Esophagus muscularis mucosa (tissue), 4 donors: ENCODE results near the gene PSAT1. TPM values are rescaled to one million over a fixed set of nuclear protein-coding genes. Genes with fewer than 3 reads are reported as not detected.

Experiments used
- DNase-seq: peaks from one replicate; pipeline ENCODE4 v3.0.0-alpha.2; 2017; ENCODE audit errors: extremely low spot score
- H3K27ac ChIP-seq, 4 donors: fragments of 200-600 bp; sonication (generic); replicated peaks in 1 of 4; 1 replicate in 3 of 4; 2 replicates in 1 of 4; pipeline ENCODE4 v1.5.1; 2016 to 2019; ENCODE audit warnings: mild to moderate bottlenecking in 1 of 4
- H3K27me3 ChIP-seq, 4 donors: fragments of 200-600 bp; sonication (generic); one replicate each; pipeline versions ENCODE4 v1.5.1 to v1.6.0; 2016 to 2019
- H3K36me3 ChIP-seq, 4 donors: fragments of 200-600 bp; sonication (generic); one replicate each; pipeline ENCODE4 v1.5.1; 2016 to 2019
- H3K4me1 ChIP-seq, 4 donors: fragments of 200-600 bp; sonication (generic); one replicate each; pipeline ENCODE4 v1.5.1; 2016 to 2019
- H3K4me3 ChIP-seq, 4 donors: fragments of 200-600 bp; sonication (generic); 1 replicate in 2 of 4; 2 replicates in 2 of 4; pipeline ENCODE4 v1.5.1; 2016 to 2019; ENCODE audit warnings: mild to moderate bottlenecking in 4 of 4, moderate library complexity in 1 of 4
- H3K9me3 ChIP-seq, 4 donors: fragments of 200-600 bp; sonication (generic); 1 replicate in 3 of 4; 2 replicates in 1 of 4; pipeline ENCODE4 v1.5.1; 2016 to 2019
- CTCF ChIP-seq, 3 experiments: fragments of 200-600 bp in 2 of 3; fragments of 450-650 bp in 1 of 3; sonication (generic) in 2 of 3; IDR thresholded peaks; one replicate each; pipeline ENCODE4 v1.5.1; 2017 to 2019; ENCODE audit warnings: antibody characterized with exemption in 3 of 3, mild to moderate bottlenecking in 2 of 3, moderate library complexity in 1 of 3
- EP300 ChIP-seq: sonication (generic); formaldehyde crosslinking; IDR thresholded peaks from one replicate; pipeline ENCODE4 v1.6.1; 2017; ENCODE audit warnings: antibody characterized with exemption
- POLR2A ChIP-seq: fragments of 450-650 bp; IDR thresholded peaks from one replicate; pipeline ENCODE4 v1.6.1; 2017; ENCODE audit warnings: antibody characterized with exemption, moderate library complexity, mild to moderate bottlenecking, low read depth
- POLR2AphosphoS5 ChIP-seq, 2 donors: sonication (generic); formaldehyde crosslinking; IDR thresholded peaks; one replicate each; pipeline ENCODE4 v1.6.1; 2017; ENCODE audit warnings: antibody characterized with exemption in 2 of 2
- WGBS: methylation state at CpG from one replicate; pipeline ENCODE4 v1.1.5; 2018; 5-methylcytosine and 5-hydroxymethylcytosine counted together
- intact Hi-C: fragments of 100-400 bp; cut with DNase I; formaldehyde crosslinking; loops from one replicate; pipeline ENCODE4 v1.15.1; 2023
- total RNA-seq, 4 donors: library from RNA; depleted of rRNA; stranded (reverse); fragments of >200 nt; gene quantifications; one replicate each; pipeline versions ENCODE4 v1.1.0 to v1.2.1, GENCODE V29; 2016

Gene PSAT1
- total RNA-seq, 4 donors from 2014 or later: 1.7 to 4.6 (median 2.5) TPM

GRCh38 chr9:78298046-78298765 is 1.3 kb downstream of the PSAT1 start:
- no peaks in the 10 kb centered on the region for H3K36me3 ChIP-seq
- intact Hi-C loops: loop anchor here (5.0 kb wide), 1 partner anchor 36 kb away; no protein-coding TSS in a partner anchor
- peaks cover 30 to 36% (median 31%) of the 10 kb centered on the region in 4 donors for H3K4me1 ChIP-seq
- no peak for TF ChIP-seq POLR2A
- TF ChIP-seq CTCF (IDR thresholded peaks at IDR 0.05): no peak
- TF ChIP-seq EP300: no peak
- no peak for TF ChIP-seq POLR2AphosphoS5 (IDR thresholded peaks at IDR 0.05)
- H3K27me3 ChIP-seq: peaks cover 0 to 7% (median 2%) of the 10 kb centered on the region in 4 donors
- no peaks in the 10 kb centered on the region for H3K9me3 ChIP-seq
- WGBS: 7% methylated on average over 15 of the region's 16 CpGs
- peak overlapping the region in 1 of 4 donors; percentile 72 for H3K27ac ChIP-seq
- H3K4me3 ChIP-seq: peak overlapping the region; percentile 65 to 82 (median 69)
- no peak for DNase-seq

- no peak for TF ChIP-seq CTCF (IDR thresholded peaks at IDR 0.05)
- TF ChIP-seq POLR2A: no peak
- peaks cover 30 to 35% (median 31%) of the 10 kb centered on the region in 4 donors for H3K4me1 ChIP-seq
- no peak overlapping the region for H3K27ac ChIP-seq
- peaks cover 0 to 6% (median 2%) of the 10 kb centered on the region in 4 donors for H3K36me3 ChIP-seq
- no peak overlapping the region for H3K4me3 ChIP-seq
- intact Hi-C loops: no loop called here
- DNase-seq: no peak
- WGBS: 92% methylated on average over 6 of the region's 6 CpGs
- no peaks in the 10 kb centered on the region for H3K9me3 ChIP-seq
- peaks cover 0 to 7% (median 2%) of the 10 kb centered on the region in 4 donors for H3K27me3 ChIP-seq
Measured at GRCh38 chr9:78300209-78300608, 3.3 kb downstream of the PSAT1 start.

GRCh38 chr9:78301466-78301865 is 4.5 kb downstream of the PSAT1 start:
- no peak overlapping the region for H3K4me3 ChIP-seq
- intact Hi-C loops: no loop called here
- 88% methylated on average over 2 of the region's 2 CpGs for WGBS
- TF ChIP-seq CTCF (IDR thresholded peaks at IDR 0.05): no peak
- no peak for TF ChIP-seq POLR2AphosphoS5 (IDR thresholded peaks at IDR 0.05)
- no peak for TF ChIP-seq POLR2A
- no peak for TF ChIP-seq EP300
- no peak for DNase-seq
- H3K36me3 ChIP-seq: peaks cover 0 to 9% (median 4%) of the 10 kb centered on the region in 4 donors
- peaks cover 0 to 7% (median 2%) of the 10 kb centered on the region in 4 donors for H3K27me3 ChIP-seq
- H3K9me3 ChIP-seq: no peaks in the 10 kb centered on the region
- peaks cover 21 to 23% (median 21%) of the 10 kb centered on the region in 4 donors for H3K4me1 ChIP-seq
- H3K27ac ChIP-seq: no peak overlapping the region

GRCh38 chr9:78303377-78304062 is 6.6 kb downstream of the PSAT1 start:
- no peak for TF ChIP-seq CTCF (IDR thresholded peaks at IDR 0.05)
- no peak for TF ChIP-seq POLR2AphosphoS5 (IDR thresholded peaks at IDR 0.05)
- TF ChIP-seq POLR2A: no peak
- TF ChIP-seq EP300: no peak
- WGBS: 90% methylated on average over 3 of the region's 3 CpGs
- no peaks in the 10 kb centered on the region for H3K9me3 ChIP-seq
- H3K4me3 ChIP-seq: no peak overlapping the region
- H3K27me3 ChIP-seq: peaks cover 0 to 7% (median 0%) of the 10 kb centered on the region in 4 donors
- no peak for DNase-seq
- peaks cover under 1 to 7% (median under 1%) of the 10 kb centered on the region in 4 donors for H3K4me1 ChIP-seq
- intact Hi-C loops: no loop called here
- H3K36me3 ChIP-seq: peaks cover 0 to 14% (median 5%) of the 10 kb centered on the region in 4 donors
- no peak overlapping the region for H3K27ac ChIP-seq
